Colonic mucosa (tissue), 4 donors: ENCODE results near the gene PPP1R16B. TPM values are rescaled to one million over a fixed set of nuclear protein-coding genes. Genes with fewer than 3 reads are reported as not detected.
A peak's percentile ranks its signal among the peaks of the same experiment; 100 is the strongest.

Source experiments
- DNase-seq: peaks from one replicate; pipeline ENCODE4 v3.0.0-alpha.2; 2020
- H3K27ac ChIP-seq: fragments of 200-600 bp; one replicate; pipeline ENCODE4 v1.8.0; 2021
- H3K27me3 ChIP-seq: fragments of 200-600 bp; one replicate; pipeline ENCODE4 v1.8.0; 2021
- H3K36me3 ChIP-seq: fragments of 200-600 bp; one replicate; pipeline ENCODE4 v1.8.0; 2021
- H3K4me1 ChIP-seq: fragments of 200-600 bp; one replicate; pipeline ENCODE4 v1.8.0; 2021; ENCODE audit warnings: mild to moderate bottlenecking
- H3K4me3 ChIP-seq: fragments of 200-600 bp; one replicate; pipeline ENCODE4 v1.8.0; 2021
- H3K9ac ChIP-seq, 2 donors: one replicate each; pipeline ENCODE4 v1.7.0; 2013; ENCODE audit warnings: control low read depth in 2 of 2, low read depth in 2 of 2, low read length in 2 of 2
- H3K9me3 ChIP-seq: fragments of 200-600 bp; one replicate; pipeline ENCODE4 v1.8.0; 2021
- CTCF ChIP-seq: fragments of 200-600 bp; IDR thresholded peaks from one replicate; pipeline ENCODE4 v1.8.0; 2022; ENCODE audit warnings: antibody characterized with exemption, mild to moderate bottlenecking
- intact Hi-C: fragments of 100-400 bp; cut with DNase I; formaldehyde crosslinking; loops from one replicate; pipeline ENCODE4 v1.14.1; 2022
- total RNA-seq, 2 donors: library from RNA; stranded (reverse); fragmentation: NEBNext Ultra II Directional in 1 of 2; extraction: Animal tissue kit (Norgen Biotek cat#: 25700) in 1 of 2; gene quantifications; one replicate each; pipeline ENCODE4 v1.2.1, GENCODE V29; 2021
- donor health status: healthy.
- donor health status: DM: no; HTN: no; CAD: no.
- donor health status: DM: no; HTN: no; CAD: no.

Gene PPP1R16B
- total RNA-seq, 2 donors from 2014 or later, result 2.0 to 2.1 TPM

GRCh38 chr20:38804682-38805501 lies 605 bp upstream of the PPP1R16B start:
- Histone ChIP-seq H3K4me1 (no peaks in the 10 kb centered on the region), H3K4me3 (peak overlapping the region; percentile 50), H3K9ac (peak overlapping the region; percentile 34 to 35), H3K9me3 (no peaks in the 10 kb centered on the region), H3K36me3 (no peaks in the 10 kb centered on the region), H3K27ac (peak overlapping the region; percentile 45), H3K27me3 (peaks cover 30% of the 10 kb centered on the region)
- intact Hi-C loops, result no loop called here
- peak; percentile 27 for DNase-seq
- no peak for TF ChIP-seq CTCF

- Histone ChIP-seq H3K27me3 (peaks cover 30% of the 10 kb centered on the region), H3K4me1 (no peaks in the 10 kb centered on the region), H3K9me3 (no peaks in the 10 kb centered on the region), H3K4me3 (peak overlapping the region; percentile 50), H3K36me3 (no peaks in the 10 kb centered on the region), H3K9ac (peak overlapping the region; percentile 40 to 76), H3K27ac (peak overlapping the region; percentile 45)
- no peak for DNase-seq
- intact Hi-C loops, result no loop called here
- TF ChIP-seq CTCF, result no peak
Observed at GRCh38 chr20:38805958-38806854, 709 bp downstream of the PPP1R16B start.

GRCh38 chr20:38806855-38807655 lies 1.6 kb downstream of the PPP1R16B start:
- no peaks in the 10 kb centered on the region for H3K36me3 ChIP-seq
- intact Hi-C loops, result no loop called here
- H3K27me3 ChIP-seq, result peaks cover 30% of the 10 kb centered on the region
- peak overlapping the region; percentile 50 for H3K4me3 ChIP-seq
- H3K4me1 ChIP-seq, result no peaks in the 10 kb centered on the region
- no peak for DNase-seq
- H3K9me3 ChIP-seq, result no peaks in the 10 kb centered on the region
- TF ChIP-seq CTCF, result no peak
- no peak overlapping the region for H3K27ac ChIP-seq
- H3K9ac ChIP-seq, result peak overlapping the region; percentile 28 to 76

GRCh38 chr20:38809942-38810341 lies 4.4 kb downstream of the PPP1R16B start:
- H3K4me1 ChIP-seq, result no peaks in the 10 kb centered on the region
- TF ChIP-seq CTCF, result no peak
- no peak overlapping the region for H3K27ac ChIP-seq
- no peak overlapping the region for H3K9ac ChIP-seq
- no peak for DNase-seq
- intact Hi-C loops, result no loop called here
- no peaks in the 10 kb centered on the region for H3K9me3 ChIP-seq
- no peak overlapping the region for H3K4me3 ChIP-seq
- H3K27me3 ChIP-seq, result peaks cover 30% of the 10 kb centered on the region
- H3K36me3 ChIP-seq, result no peaks in the 10 kb centered on the region
